ENCODE results near the gene SMG6.

GRCh38 chr17:2183346-2183745, 120.2 kb downstream of the SMG6 start:
- TF ChIP-seq CTCF (IDR thresholded peaks at IDR 0.05) = no peak
- TF ChIP-seq POLR2A (IDR thresholded peaks at IDR 0.05) = no peak
